ENCODE measurements around the gene CNOT9.

The CNOT9 gene

GRCh38 chr2:218626369-218626768 is 57.7 kb downstream of the CNOT9 start:
- no peak for TF ChIP-seq CTCF (IDR thresholded peaks at IDR 0.05; ENCODE audit: low read depth, low read length, missing control alignments)
- no peak overlapping the region for H3K4me3 ChIP-seq (ENCODE audit: low read depth, low read length)
- DNase-seq (ENCODE audit: low read depth) = no peak

GRCh38 chr2:218627939-218628338 is 59.3 kb downstream of the CNOT9 start:
- no peak for DNase-seq (ENCODE audit: low read depth)
- TF ChIP-seq CTCF (IDR thresholded peaks at IDR 0.05; ENCODE audit: low read depth, low read length, missing control alignments) = no peak
- no peak overlapping the region for H3K4me3 ChIP-seq (ENCODE audit: low read depth, low read length)

- no peak overlapping the region for H3K4me3 ChIP-seq (ENCODE audit: low read depth, low read length)
- no peak for TF ChIP-seq CTCF (IDR thresholded peaks at IDR 0.05; ENCODE audit: low read depth, low read length, missing control alignments)
- no peak for DNase-seq (ENCODE audit: low read depth)
Measured at GRCh38 chr2:218631837-218632236, 63.2 kb downstream of the CNOT9 start.

GRCh38 chr2:218635719-218636118 is 67.1 kb downstream of the CNOT9 start:
- DNase-seq (ENCODE audit: low read depth) = no peak
- no peak overlapping the region for H3K4me3 ChIP-seq (ENCODE audit: low read depth, low read length)
- TF ChIP-seq CTCF (IDR thresholded peaks at IDR 0.05; ENCODE audit: low read depth, low read length, missing control alignments) = no peak

- TF ChIP-seq CTCF (IDR thresholded peaks at IDR 0.05; ENCODE audit: low read depth, low read length, missing control alignments) = no peak
- DNase-seq (ENCODE audit: low read depth) = no peak
Measured at GRCh38 chr2:218638372-218638771, 69.7 kb downstream of the CNOT9 start.

GRCh38 chr2:218642121-218642656 is 73.5 kb downstream of the CNOT9 start:
- no peak for DNase-seq (ENCODE audit: low read depth)
- TF ChIP-seq CTCF (IDR thresholded peaks at IDR 0.05; ENCODE audit: low read depth, low read length, missing control alignments) = no peak
- no peak overlapping the region for H3K4me3 ChIP-seq (ENCODE audit: low read depth, low read length)

More at GRCh38 chr2:218638372-218638771, 69.7 kb downstream of the CNOT9 start:
- H3K4me3 ChIP-seq (ENCODE audit: low read depth, low read length) = no peak overlapping the region

- no peak overlapping the region for H3K4me3 ChIP-seq (ENCODE audit: low read depth, low read length)
- no peak for TF ChIP-seq CTCF (IDR thresholded peaks at IDR 0.05; ENCODE audit: low read depth, low read length, missing control alignments)
- no peak for DNase-seq (ENCODE audit: low read depth)
Measured at GRCh38 chr2:218642786-218643185, 74.1 kb downstream of the CNOT9 start.
